Activated T-cell treated with anti-CD3 and anti-CD28 coated beads for 48 hours (primary cell): ENCODE data around the gene TNK1.

Experiments used
- DNase-seq: peaks from one replicate; pipeline ENCODE4 v3.0.0-alpha.2; 2020; ENCODE audit warnings: low read depth

Gene TNK1

GRCh38 chr17:7435676-7436555 is 55.0 kb downstream of the TNK1 start:
- peak; percentile 51 for DNase-seq

- peak; percentile 88 for DNase-seq
Measured at GRCh38 chr17:7436556-7437368, 55.9 kb downstream of the TNK1 start.

GRCh38 chr17:7437369-7437863 is 56.5 kb downstream of the TNK1 start:
- no peak for DNase-seq

GRCh38 chr17:7437950-7438614 is 57.2 kb downstream of the TNK1 start:
- peak; percentile 62 for DNase-seq

- DNase-seq: no peak
Measured at GRCh38 chr17:7438656-7439460, 58.0 kb downstream of the TNK1 start.
